Measurements from ENCODE around the gene PHRF1.

GRCh38 chr11:581342-581741 lies 5.1 kb downstream of the PHRF1 start:
- no peak for TF ChIP-seq CTCF (IDR thresholded peaks at IDR 0.05; ENCODE audit: insufficient read depth, low read depth, low read length)
- TF ChIP-seq EZH2 (IDR thresholded peaks at IDR 0.05; ENCODE audit: insufficient read depth, low read length): no peak
